Activated T-cell treated with anti-CD3 and anti-CD28 coated beads, Interleukin-2, amount 50 U/mL, for 72 hours (primary cell): ENCODE results near the gene ZNF675. TPM values are rescaled to one million over a fixed set of nuclear protein-coding genes. Genes with fewer than 3 reads are reported as not detected.
"Not testable (repeated sequence)": the region's sequence is repeated elsewhere in the genome, so short reads cannot be mapped to it uniquely, and the experiment has no call there.

ENCODE experiments used
- ATAC-seq, 2 donors: fragments of 150-1000 bp; cut with Tn5 transposase; replicated peaks in 1 of 2; 2 replicates each; pipeline ENCODE4 v1.10.0; 2021; ENCODE audit warnings: moderate library complexity in 2 of 2, mild to moderate bottlenecking in 1 of 2
- DNase-seq, 2 donors: peaks; one replicate each; pipeline ENCODE4 v3.0.0; 2021 to 2022; ENCODE audit warnings: mixed read lengths in 1 of 2
- H3K27ac Mint-ChIP-seq: one replicate; pipeline ENCODE4 v1.8.0; 2022; ENCODE audit warnings: mild to moderate bottlenecking, moderate library complexity, mixed read lengths
- H3K27me3 Mint-ChIP-seq: one replicate; pipeline ENCODE4 v1.8.0; 2022; ENCODE audit warnings: low read depth, mixed read lengths
- H3K36me3 Mint-ChIP-seq, 2 donors: one replicate each; pipeline ENCODE4 v1.8.0; 2022; ENCODE audit warnings: mixed read lengths in 2 of 2, mild to moderate bottlenecking in 1 of 2; ENCODE audit not compliant: insufficient read depth in 2 of 2
- H3K4me1 Mint-ChIP-seq: one replicate; pipeline ENCODE4 v1.8.0; 2022; ENCODE audit warnings: low read depth, mixed read lengths
- H3K4me3 Mint-ChIP-seq, 2 donors: one replicate each; pipeline ENCODE4 v1.8.0; 2022; ENCODE audit warnings: mild to moderate bottlenecking in 2 of 2, mixed read lengths in 2 of 2, moderate library complexity in 2 of 2
- H3K9me3 Mint-ChIP-seq, 2 donors: one replicate each; pipeline ENCODE4 v1.8.0; 2022; ENCODE audit warnings: mixed read lengths in 2 of 2
- total RNA-seq, 2 donors: library from RNA; stranded (reverse); gene quantifications; one replicate each; pipeline ENCODE4 v1.2.3, GENCODE V29; 2022

Gene ZNF675
- 10 to 100 TPM; 22.9 to 25.0 TPM for total RNA-seq

DNA sequence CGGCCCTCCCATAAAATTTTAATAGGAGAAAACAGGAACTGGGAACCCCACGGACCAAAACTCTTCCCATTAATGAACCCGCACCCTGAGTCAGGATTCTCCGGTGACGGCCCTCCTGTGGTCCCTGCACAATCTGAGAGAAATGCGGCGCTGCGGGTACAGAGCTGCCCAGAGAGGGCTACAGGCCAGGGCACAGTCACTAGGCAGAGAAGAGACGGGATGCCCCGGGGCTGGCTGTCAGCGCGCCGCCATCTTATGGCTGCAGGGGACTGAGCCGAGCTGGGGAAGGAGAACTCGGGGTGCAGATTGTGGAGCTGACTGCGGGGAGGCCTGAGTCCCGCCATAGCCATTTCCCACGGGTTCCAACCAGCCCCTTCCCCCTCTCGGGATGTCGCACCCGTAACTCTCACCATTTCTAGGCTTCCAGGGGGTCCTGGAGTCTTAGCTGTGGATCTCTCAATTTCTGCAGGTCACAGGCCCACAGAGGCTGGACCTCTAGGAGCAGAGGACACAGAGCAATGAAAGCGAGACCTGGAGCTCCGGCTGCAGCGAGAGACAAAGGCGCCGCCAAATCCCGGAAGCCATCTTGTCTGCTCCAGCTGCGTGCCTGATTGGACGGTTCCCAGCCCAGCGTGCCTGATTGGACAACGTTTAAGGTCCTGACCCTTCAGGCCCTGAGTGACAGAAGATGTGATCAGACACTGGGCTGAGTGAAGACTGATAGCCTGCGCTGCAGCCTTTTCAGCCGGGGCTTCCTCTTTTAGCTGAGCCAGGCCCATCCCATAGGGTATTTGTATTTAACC, at the start of gene ZNF675:
Gene ZNF675, minus strand, starts transcription at position 592 of the 803 bp plus-strand sequence. Its CDS starts 179 bp downstream, at position 413.
- Mint-ChIP-seq H3K4me1 (peaks cover 37% of the 10 kb centered on the region), H3K27me3 (no peaks in the 10 kb centered on the region), H3K9me3 (peaks cover 0 to 2% of the 10 kb centered on the region in 2 donors), H3K27ac (peak within 1 kb of the TSS; percentile 98), H3K36me3 (peaks cover 5 to 30% of the 10 kb centered on the region in 2 donors), H3K4me3 (peak within 1 kb of the TSS; percentile 97 to 99)
- peak; percentile 94 to 95 for ATAC-seq
- DNase-seq: peak; percentile 85 to 91

GRCh38 chr19:23730729-23731465, 43.9 kb upstream of the ZNF675 start:
- H3K27me3 Mint-ChIP-seq, H3K27ac Mint-ChIP-seq, H3K9me3 Mint-ChIP-seq, H3K4me1 Mint-ChIP-seq, H3K4me3 Mint-ChIP-seq, ATAC-seq, DNase-seq: not testable (repeated sequence)
- H3K36me3 Mint-ChIP-seq: peaks cover 4 to 12% of the 10 kb centered on the region in 2 donors

GRCh38 chr19:23724161-23724560, 37.1 kb upstream of the ZNF675 start:
- not testable (repeated sequence) for H3K36me3 Mint-ChIP-seq, H3K27ac Mint-ChIP-seq, H3K4me3 Mint-ChIP-seq, DNase-seq, H3K27me3 Mint-ChIP-seq, ATAC-seq, H3K4me1 Mint-ChIP-seq, H3K9me3 Mint-ChIP-seq

GRCh38 chr19:23718802-23719201, 31.8 kb upstream of the ZNF675 start:
- H3K9me3 Mint-ChIP-seq: peaks cover 3 to 6% of the 10 kb centered on the region in 2 donors
- H3K4me3 Mint-ChIP-seq: no peak overlapping the region
- no peaks in the 10 kb centered on the region for H3K27me3 Mint-ChIP-seq
- H3K4me1 Mint-ChIP-seq: peaks cover 5% of the 10 kb centered on the region
- H3K36me3 Mint-ChIP-seq: peaks cover 2 to 3% of the 10 kb centered on the region in 2 donors
- ATAC-seq: no peak
- H3K27ac Mint-ChIP-seq: no peak overlapping the region
- no peak for DNase-seq

- peaks cover 3% of the 10 kb centered on the region in 2 donors for H3K9me3 Mint-ChIP-seq
- no peak overlapping the region for H3K4me3 Mint-ChIP-seq
- no peak overlapping the region for H3K27ac Mint-ChIP-seq
- H3K27me3 Mint-ChIP-seq: no peaks in the 10 kb centered on the region
- ATAC-seq (no peak), DNase-seq (no peak)
- H3K36me3 Mint-ChIP-seq: peaks cover 2 to 3% of the 10 kb centered on the region in 2 donors
- peaks cover 5% of the 10 kb centered on the region for H3K4me1 Mint-ChIP-seq
Measured at GRCh38 chr19:23716792-23717191, 29.8 kb upstream of the ZNF675 start.

GRCh38 chr19:23709347-23709746, 22.3 kb upstream of the ZNF675 start:
- H3K27me3 Mint-ChIP-seq: no peaks in the 10 kb centered on the region
- ATAC-seq (no peak), DNase-seq (no peak)
- peaks cover 2 to 6% of the 10 kb centered on the region in 2 donors for H3K9me3 Mint-ChIP-seq
- no peaks in the 10 kb centered on the region for H3K4me1 Mint-ChIP-seq
- no peak overlapping the region for H3K27ac Mint-ChIP-seq
- no peak overlapping the region for H3K4me3 Mint-ChIP-seq
- peaks cover 2% of the 10 kb centered on the region in 2 donors for H3K36me3 Mint-ChIP-seq

DNA sequence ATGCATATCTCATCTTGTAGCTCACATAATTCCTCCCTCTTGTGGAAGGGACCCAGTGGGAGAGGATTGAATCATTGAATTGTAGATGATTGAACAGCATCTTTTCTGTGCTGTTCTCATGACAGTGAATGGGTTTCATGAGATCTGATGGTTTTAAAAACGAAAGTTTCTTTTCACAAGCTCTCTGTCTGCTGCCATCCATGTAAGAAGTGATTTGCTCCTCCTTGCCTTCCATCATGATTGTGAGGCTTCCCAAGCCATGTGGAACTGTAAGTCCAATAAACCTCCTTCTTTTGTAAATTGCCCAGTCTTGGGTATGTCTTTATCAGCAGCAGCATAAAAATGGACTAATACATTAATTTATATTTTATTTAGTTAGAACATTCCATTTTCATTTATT, 19.6 kb upstream of the ZNF675 start:
- Mint-ChIP-seq H3K36me3 (peaks cover 5 to 7% of the 10 kb centered on the region in 2 donors), H3K27ac (no peak overlapping the region), H3K9me3 (peaks cover 4 to 6% of the 10 kb centered on the region in 2 donors), H3K4me3 (no peak overlapping the region), H3K4me1 (no peaks in the 10 kb centered on the region), H3K27me3 (no peaks in the 10 kb centered on the region)
- DNase-seq (no peak), ATAC-seq (no peak)

DNA sequence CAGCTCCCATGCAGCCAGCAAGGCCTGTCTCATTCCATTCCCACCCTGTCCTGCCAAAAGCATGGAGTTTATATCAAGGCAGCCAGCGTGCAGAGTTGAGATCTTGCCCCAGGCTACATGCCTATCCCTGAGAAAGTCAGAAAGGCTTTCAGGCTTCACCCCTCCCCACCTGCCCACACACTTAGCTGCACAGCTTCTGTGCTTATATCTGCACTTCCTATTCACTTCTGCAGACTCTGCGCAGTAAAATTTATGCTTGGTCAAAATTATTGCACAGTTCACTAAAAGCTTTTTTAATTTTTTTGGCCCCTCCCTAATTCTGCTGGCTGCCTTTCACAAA, 12.5 kb upstream of the ZNF675 start:
- DNase-seq: no peak
- H3K36me3 Mint-ChIP-seq: peaks cover 5 to 21% of the 10 kb centered on the region in 2 donors
- H3K9me3 Mint-ChIP-seq: peaks cover 5% of the 10 kb centered on the region in 2 donors
- H3K4me3 Mint-ChIP-seq: no peak overlapping the region
- H3K4me1 Mint-ChIP-seq: no peaks in the 10 kb centered on the region
- no peak overlapping the region for H3K27ac Mint-ChIP-seq
- H3K27me3 Mint-ChIP-seq: no peaks in the 10 kb centered on the region
- no peak for ATAC-seq

DNA sequence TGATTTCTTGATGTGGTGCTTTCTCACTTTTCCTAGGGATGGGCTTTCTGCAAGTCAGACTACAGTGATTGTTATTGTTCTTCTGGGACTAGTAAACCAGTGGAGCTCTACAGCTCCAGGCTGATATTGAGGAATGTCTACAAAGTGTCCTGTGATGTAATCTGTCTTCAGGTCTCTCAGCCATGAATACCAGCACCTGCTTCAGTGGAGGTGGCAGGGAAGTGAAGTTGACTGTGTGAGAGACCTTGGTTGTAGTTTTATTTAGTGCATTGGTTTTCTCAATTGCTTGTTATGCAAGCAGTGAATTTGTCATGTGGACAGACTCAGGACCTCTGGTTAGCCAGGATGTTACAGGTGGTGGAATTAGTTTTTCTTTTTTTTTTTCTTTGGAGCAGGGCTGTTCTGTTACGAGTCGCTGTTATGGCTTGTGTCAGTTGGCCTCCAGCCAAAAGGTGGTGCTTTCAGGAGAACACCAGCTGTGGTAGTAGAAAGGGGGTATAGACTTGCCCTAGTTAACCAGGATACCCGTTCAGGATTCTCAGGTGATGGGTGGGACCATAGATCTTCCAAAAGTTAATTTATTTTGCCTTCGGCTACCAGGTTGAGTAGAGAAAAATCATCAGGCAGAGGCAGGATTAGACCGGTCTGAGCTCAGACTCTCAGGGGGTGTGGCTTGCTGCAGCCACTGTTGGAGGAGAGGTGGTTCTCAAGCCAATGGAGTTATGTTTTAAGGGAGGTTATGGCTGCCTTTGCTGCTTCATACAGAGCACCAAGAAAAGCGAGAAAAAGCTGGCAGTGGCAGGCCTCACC, 11.9 kb upstream of the ZNF675 start:
- DNase-seq (no peak), ATAC-seq (no peak)
- Mint-ChIP-seq H3K36me3 (peaks cover 5 to 24% of the 10 kb centered on the region in 2 donors), H3K27ac (no peak overlapping the region), H3K4me3 (peak overlapping the region in 1 of 2 donors; percentile 29), H3K4me1 (no peaks in the 10 kb centered on the region), H3K9me3 (peaks cover 4 to 5% of the 10 kb centered on the region in 2 donors), H3K27me3 (no peaks in the 10 kb centered on the region)

GRCh38 chr19:23692937-23693336, 5.9 kb upstream of the ZNF675 start:
- not testable (repeated sequence) for H3K27me3 Mint-ChIP-seq, H3K27ac Mint-ChIP-seq, DNase-seq, H3K4me1 Mint-ChIP-seq, ATAC-seq, H3K9me3 Mint-ChIP-seq, H3K4me3 Mint-ChIP-seq
- H3K36me3 Mint-ChIP-seq: peaks cover 3 to 20% of the 10 kb centered on the region in 2 donors

DNA sequence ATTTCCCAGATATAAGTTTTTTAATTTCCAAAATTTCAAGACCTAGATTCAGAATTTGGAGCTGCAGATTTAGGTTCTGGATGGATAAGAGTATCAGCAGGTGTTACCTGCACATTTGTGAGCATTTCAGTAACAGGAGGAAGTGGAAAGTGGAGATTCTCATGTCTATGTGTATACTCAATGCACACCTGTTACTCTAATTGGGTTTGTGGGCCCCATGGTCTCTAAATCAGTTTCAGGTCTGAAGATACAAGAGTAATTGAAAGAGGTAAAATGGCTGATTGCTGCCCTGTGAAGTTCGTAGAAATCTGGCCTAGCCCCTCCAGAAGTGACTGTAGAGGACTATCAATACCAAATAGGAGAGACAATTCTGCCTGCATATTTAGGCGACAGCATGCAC, 13.9 kb downstream of the ZNF675 start:
- no peak for ATAC-seq
- Mint-ChIP-seq H3K4me3 (no peak overlapping the region), H3K4me1 (peaks cover 23% of the 10 kb centered on the region), H3K27ac (no peak overlapping the region), H3K36me3 (peaks cover 31 to 76% of the 10 kb centered on the region in 2 donors), H3K27me3 (no peaks in the 10 kb centered on the region), H3K9me3 (peaks cover 17 to 18% of the 10 kb centered on the region in 2 donors)
- no peak for DNase-seq

GRCh38 chr19:23668606-23669005, 18.4 kb downstream of the ZNF675 start:
- not testable (repeated sequence) for H3K4me1 Mint-ChIP-seq, DNase-seq, H3K27ac Mint-ChIP-seq, H3K4me3 Mint-ChIP-seq, H3K27me3 Mint-ChIP-seq, ATAC-seq
- H3K9me3 Mint-ChIP-seq: peaks cover 8 to 31% of the 10 kb centered on the region in 2 donors
- H3K36me3 Mint-ChIP-seq: peaks cover 47 to 75% of the 10 kb centered on the region in 2 donors
